ENCODE data around the gene SHISA3.

GRCh38 chr4:42395595-42395994 lies 1.7 kb upstream of the SHISA3 start:
- TF ChIP-seq POLR2A (IDR thresholded peaks at IDR 0.05) (no peak), CTCF (IDR thresholded peaks at IDR 0.05) (no peak), EP300 (IDR thresholded peaks at IDR 0.05) (no peak), POLR2AphosphoS5 (IDR thresholded peaks at IDR 0.05) (no peak)

All from upper lobe of left lung (tissue), 4 donors.